Activated CD4-positive, alpha-beta T cell treated with anti-CD3 and anti-CD28 coated beads, Interleukin-2, amount 10 ng/mL, durations not matched to agents 24 days and 14 days (primary cell): Measurements from ENCODE around the gene HMCN1. TPM values are rescaled to one million over a fixed set of nuclear protein-coding genes. Genes with fewer than 3 reads are reported as not detected.

Experiments
- DNase-seq: peaks from one replicate; pipeline ENCODE4 v3.0.0; 2022
- H3K27ac Mint-ChIP-seq: one replicate; pipeline ENCODE4 v1.8.0; 2022; ENCODE audit warnings: mild to moderate bottlenecking, mixed read lengths
- H3K27me3 Mint-ChIP-seq: one replicate; pipeline ENCODE4 v1.8.0; 2022; ENCODE audit warnings: mixed read lengths
- H3K36me3 Mint-ChIP-seq: one replicate; pipeline ENCODE4 v1.8.0; 2022; ENCODE audit warnings: low read depth, mild to moderate bottlenecking, mixed read lengths
- H3K4me1 Mint-ChIP-seq: one replicate; pipeline ENCODE4 v1.8.0; 2021; ENCODE audit warnings: mixed read lengths
- H3K4me3 Mint-ChIP-seq: one replicate; pipeline ENCODE4 v1.8.0; 2022; ENCODE audit warnings: mild to moderate bottlenecking, moderate library complexity, mixed read lengths
- H3K9me3 Mint-ChIP-seq: one replicate; pipeline ENCODE4 v1.8.0; 2021; ENCODE audit warnings: mixed read lengths
- intact Hi-C: fragments of 100-400 bp; cut with micrococcal nuclease; formaldehyde crosslinking; loops from one replicate; pipeline ENCODE4 v1.15.1; 2023
- total RNA-seq: library from RNA; stranded (reverse); gene quantifications from 2 replicates; pipeline ENCODE4 v1.2.3, GENCODE V29; 2022

Gene HMCN1
- total RNA-seq = not detected in 2 replicates

GRCh38 chr1:185733818-185734735, at the start of gene HMCN1:
HMCN1 (plus strand) TSS chr1:185734391; CDS start chr1:185734780, 389 bp downstream.
- Mint-ChIP-seq H3K4me3 (peak within 1 kb of the TSS; percentile 76), H3K9me3 (peaks cover 18% of the 10 kb centered on the region), H3K4me1 (peaks cover 11% of the 10 kb centered on the region), H3K27ac (no peak within 1 kb of the TSS), H3K27me3 (peaks cover 59% of the 10 kb centered on the region), H3K36me3 (peaks cover 4% of the 10 kb centered on the region)
- intact Hi-C loops = no loop called here
- peak; percentile 63 for DNase-seq

- H3K27me3 Mint-ChIP-seq = peaks cover 33% of the 10 kb centered on the region
- DNase-seq = no peak
- intact Hi-C loops = loop anchor here (10.0 kb wide), 1 partner anchor 642 kb away; the partner anchor contains the start of gene RNF2
- H3K9me3 Mint-ChIP-seq = peaks cover 3% of the 10 kb centered on the region
- no peaks in the 10 kb centered on the region for H3K4me1 Mint-ChIP-seq
- H3K27ac Mint-ChIP-seq = no peak overlapping the region
- H3K4me3 Mint-ChIP-seq = no peak overlapping the region
- H3K36me3 Mint-ChIP-seq = no peaks in the 10 kb centered on the region
Measured at GRCh38 chr1:185686821-185687778, 47.1 kb upstream of the HMCN1 start.

- intact Hi-C loops = no loop called here
- no peak overlapping the region for H3K4me3 Mint-ChIP-seq
- peaks cover 7% of the 10 kb centered on the region for H3K36me3 Mint-ChIP-seq
- H3K4me1 Mint-ChIP-seq = peaks cover 11% of the 10 kb centered on the region
- H3K27me3 Mint-ChIP-seq = peaks cover 34% of the 10 kb centered on the region
- H3K9me3 Mint-ChIP-seq = peaks cover 10% of the 10 kb centered on the region
- H3K27ac Mint-ChIP-seq = no peak overlapping the region
- peak; percentile 34 for DNase-seq
Measured at GRCh38 chr1:185690527-185690926, 43.7 kb upstream of the HMCN1 start.

GRCh38 chr1:185693654-185694053, 40.5 kb upstream of the HMCN1 start:
- intact Hi-C loops = no loop called here
- Mint-ChIP-seq H3K27ac (peak overlapping the region; percentile 76), H3K27me3 (peaks cover 17% of the 10 kb centered on the region), H3K9me3 (peaks cover 10% of the 10 kb centered on the region), H3K4me1 (peaks cover 11% of the 10 kb centered on the region), H3K4me3 (peak overlapping the region; percentile 63), H3K36me3 (peaks cover 7% of the 10 kb centered on the region)
- DNase-seq = no peak

GRCh38 chr1:185694081-185694480, 40.1 kb upstream of the HMCN1 start:
- peaks cover 17% of the 10 kb centered on the region for H3K27me3 Mint-ChIP-seq
- intact Hi-C loops = no loop called here

GRCh38 chr1:185695299-185695698, 38.9 kb upstream of the HMCN1 start:
- Mint-ChIP-seq H3K9me3 (peaks cover 10% of the 10 kb centered on the region), H3K4me1 (peaks cover 11% of the 10 kb centered on the region), H3K27me3 (peaks cover 18% of the 10 kb centered on the region), H3K27ac (no peak overlapping the region), H3K4me3 (no peak overlapping the region), H3K36me3 (peaks cover 7% of the 10 kb centered on the region)
- no peak for DNase-seq
- intact Hi-C loops = no loop called here

More at GRCh38 chr1:185694081-185694480, 40.1 kb upstream of the HMCN1 start:
- peak overlapping the region; percentile 63 for H3K4me3 Mint-ChIP-seq
- peak overlapping the region; percentile 76 for H3K27ac Mint-ChIP-seq
- DNase-seq = peak; percentile 67
- H3K4me1 Mint-ChIP-seq = peaks cover 11% of the 10 kb centered on the region
- peaks cover 7% of the 10 kb centered on the region for H3K36me3 Mint-ChIP-seq
- H3K9me3 Mint-ChIP-seq = peaks cover 10% of the 10 kb centered on the region

- Mint-ChIP-seq H3K27ac (no peak overlapping the region), H3K36me3 (peaks cover 7% of the 10 kb centered on the region), H3K4me1 (peaks cover 17% of the 10 kb centered on the region), H3K9me3 (peaks cover 10% of the 10 kb centered on the region), H3K27me3 (peaks cover 21% of the 10 kb centered on the region), H3K4me3 (no peak overlapping the region)
- no peak for DNase-seq
- intact Hi-C loops = no loop called here
Measured at GRCh38 chr1:185696422-185697150, 37.6 kb upstream of the HMCN1 start.

- H3K4me1 Mint-ChIP-seq = peaks cover 6% of the 10 kb centered on the region
- intact Hi-C loops = no loop called here
- H3K4me3 Mint-ChIP-seq = no peak overlapping the region
- no peak for DNase-seq
- H3K27ac Mint-ChIP-seq = no peak overlapping the region
- H3K9me3 Mint-ChIP-seq = no peaks in the 10 kb centered on the region
- no peaks in the 10 kb centered on the region for H3K36me3 Mint-ChIP-seq
- peaks cover 22% of the 10 kb centered on the region for H3K27me3 Mint-ChIP-seq
Measured at GRCh38 chr1:185699874-185700273, 34.3 kb upstream of the HMCN1 start.

GRCh38 chr1:185701650-185702049, 32.5 kb upstream of the HMCN1 start:
- intact Hi-C loops = no loop called here
- Mint-ChIP-seq H3K27me3 (peaks cover 24% of the 10 kb centered on the region), H3K4me3 (no peak overlapping the region), H3K27ac (no peak overlapping the region), H3K36me3 (no peaks in the 10 kb centered on the region), H3K4me1 (peaks cover 6% of the 10 kb centered on the region), H3K9me3 (no peaks in the 10 kb centered on the region)
- no peak for DNase-seq

GRCh38 chr1:185704181-185704580, 30.0 kb upstream of the HMCN1 start:
- peaks cover 23% of the 10 kb centered on the region for H3K27me3 Mint-ChIP-seq
- no peak for DNase-seq
- H3K36me3 Mint-ChIP-seq = no peaks in the 10 kb centered on the region
- H3K4me3 Mint-ChIP-seq = no peak overlapping the region
- peaks cover 6% of the 10 kb centered on the region for H3K4me1 Mint-ChIP-seq
- H3K9me3 Mint-ChIP-seq = peaks cover 6% of the 10 kb centered on the region
- intact Hi-C loops = no loop called here
- no peak overlapping the region for H3K27ac Mint-ChIP-seq

GRCh38 chr1:185716095-185716494, 18.1 kb upstream of the HMCN1 start:
- Mint-ChIP-seq H3K4me3 (no peak overlapping the region), H3K36me3 (no peaks in the 10 kb centered on the region), H3K27me3 (peaks cover 30% of the 10 kb centered on the region), H3K27ac (no peak overlapping the region), H3K9me3 (peaks cover 4% of the 10 kb centered on the region), H3K4me1 (no peaks in the 10 kb centered on the region)
- no peak for DNase-seq
- intact Hi-C loops = no loop called here

- intact Hi-C loops = no loop called here
Measured at GRCh38 chr1:185719021-185719420, 15.2 kb upstream of the HMCN1 start.

GRCh38 chr1:185720633-185721272, 13.4 kb upstream of the HMCN1 start:
- H3K27ac Mint-ChIP-seq = no peak overlapping the region
- DNase-seq = no peak
- no peaks in the 10 kb centered on the region for H3K4me1 Mint-ChIP-seq
- H3K4me3 Mint-ChIP-seq = no peak overlapping the region
- intact Hi-C loops = loop anchor here (5.0 kb wide), 1 partner anchor 492 kb away; no protein-coding TSS in a partner anchor
- H3K9me3 Mint-ChIP-seq = no peaks in the 10 kb centered on the region
- no peaks in the 10 kb centered on the region for H3K36me3 Mint-ChIP-seq
- H3K27me3 Mint-ChIP-seq = peaks cover 37% of the 10 kb centered on the region

More at GRCh38 chr1:185719021-185719420, 15.2 kb upstream of the HMCN1 start:
- DNase-seq = no peak
- H3K4me3 Mint-ChIP-seq = no peak overlapping the region
- H3K9me3 Mint-ChIP-seq = peaks cover 2% of the 10 kb centered on the region
- no peaks in the 10 kb centered on the region for H3K36me3 Mint-ChIP-seq
- H3K27me3 Mint-ChIP-seq = peaks cover 33% of the 10 kb centered on the region
- H3K4me1 Mint-ChIP-seq = no peaks in the 10 kb centered on the region
- no peak overlapping the region for H3K27ac Mint-ChIP-seq
